ENCODE results near the gene ASCC3.

ASCC3 gene

DNA sequence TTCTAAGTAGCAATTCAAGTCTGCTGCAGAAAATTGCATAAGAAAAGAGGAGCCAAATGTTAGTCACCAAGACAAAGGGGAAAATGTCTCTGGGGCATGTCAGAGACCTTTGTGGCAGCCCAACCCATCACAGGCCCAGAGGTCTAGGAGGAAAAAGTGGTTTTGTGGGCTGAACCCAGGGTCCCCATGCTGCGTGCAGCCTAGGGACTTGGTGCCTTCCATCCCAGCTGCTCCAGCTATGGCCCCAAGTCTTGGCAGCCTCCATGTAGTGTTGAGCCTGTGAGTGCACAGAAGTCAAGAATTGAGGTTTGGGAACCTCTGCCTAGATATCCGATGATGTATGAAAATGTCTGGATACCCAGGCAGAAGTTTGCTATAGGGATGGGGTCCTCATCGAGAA, 181.1 kb downstream of the ASCC3 start:
- Mint-ChIP-seq H3K9me3 (peaks cover 24% of the 10 kb centered on the region), H3K36me3 (ENCODE audit: low read depth) (peaks cover 40% of the 10 kb centered on the region), H3K4me3 (no peak overlapping the region), H3K27ac (no peak overlapping the region), H3K4me1 (peaks cover 10% of the 10 kb centered on the region), H3K27me3 (no peaks in the 10 kb centered on the region)
- no peak for DNase-seq
- no peak for ATAC-seq

- DNase-seq (no peak), ATAC-seq (no peak)
- Mint-ChIP-seq H3K9me3 (peaks cover 9% of the 10 kb centered on the region), H3K36me3 (ENCODE audit: low read depth) (peaks cover 17% of the 10 kb centered on the region), H3K27ac (no peak overlapping the region), H3K4me3 (no peak overlapping the region), H3K4me1 (peaks cover 2% of the 10 kb centered on the region), H3K27me3 (no peaks in the 10 kb centered on the region)
Measured at GRCh38 chr6:100695445-100695844, 185.7 kb downstream of the ASCC3 start.

DNA sequence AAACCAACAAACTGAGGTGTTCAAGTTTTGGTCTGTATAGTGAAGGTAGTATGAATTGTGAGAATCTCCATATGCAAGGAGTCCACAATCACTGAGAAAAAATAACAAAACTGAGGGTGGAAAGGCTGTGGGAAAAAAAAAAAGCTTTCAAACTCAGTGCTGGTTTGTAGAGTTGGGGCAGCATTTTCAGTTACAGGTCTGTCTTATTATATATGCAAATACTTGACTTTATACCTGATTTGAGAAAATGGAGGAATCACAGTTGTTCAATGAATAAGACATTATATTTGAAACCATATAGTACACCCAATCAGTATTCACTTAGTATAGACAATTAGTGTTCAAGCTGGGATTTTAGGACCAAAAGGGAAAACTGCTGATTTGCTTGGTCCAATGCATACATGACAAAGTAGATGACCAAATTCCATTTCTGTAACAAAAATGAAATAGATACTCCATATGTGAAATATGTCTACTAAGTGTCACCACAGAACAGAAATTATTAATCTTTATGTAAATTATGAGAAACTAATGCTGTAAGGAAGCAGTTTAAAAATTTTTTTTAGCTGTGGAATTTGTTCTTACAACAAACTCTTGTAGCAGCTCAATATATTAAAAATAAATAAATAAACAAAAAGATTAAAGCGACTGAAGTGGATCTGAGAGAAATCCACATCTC, 187.7 kb downstream of the ASCC3 start:
- DNase-seq (no peak), ATAC-seq (no peak)
- no peaks in the 10 kb centered on the region for H3K9me3 Mint-ChIP-seq
- H3K27ac Mint-ChIP-seq = no peak overlapping the region
- no peaks in the 10 kb centered on the region for H3K27me3 Mint-ChIP-seq
- H3K36me3 Mint-ChIP-seq (ENCODE audit: low read depth) = peaks cover 8% of the 10 kb centered on the region
- H3K4me1 Mint-ChIP-seq = no peaks in the 10 kb centered on the region
- H3K4me3 Mint-ChIP-seq = no peak overlapping the region

- Mint-ChIP-seq H3K27me3 (no peaks in the 10 kb centered on the region), H3K4me3 (no peak overlapping the region), H3K9me3 (no peaks in the 10 kb centered on the region), H3K27ac (no peak overlapping the region), H3K36me3 (ENCODE audit: low read depth) (peaks cover 8% of the 10 kb centered on the region), H3K4me1 (no peaks in the 10 kb centered on the region)
- no peak for ATAC-seq
- no peak for DNase-seq
Measured at GRCh38 chr6:100691972-100692371, 189.2 kb downstream of the ASCC3 start.

DNA sequence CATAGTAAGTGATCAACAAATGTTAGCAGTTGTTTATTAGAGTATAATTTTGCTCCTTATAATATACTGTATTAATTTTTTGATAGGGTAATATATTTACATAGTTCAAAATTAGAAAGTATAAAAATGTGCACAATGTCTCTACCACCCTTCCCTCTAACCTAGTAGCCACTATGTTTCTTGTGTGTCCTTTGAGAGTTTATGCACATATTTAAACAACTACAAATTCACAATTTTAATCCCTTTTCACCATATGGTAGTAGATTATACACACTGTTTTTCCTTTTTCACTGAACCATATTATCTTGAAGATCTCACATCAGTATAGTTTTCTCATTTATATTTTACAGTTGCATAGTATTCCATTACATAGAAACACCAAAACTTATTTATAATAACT, 194.9 kb downstream of the ASCC3 start:
- no peak for DNase-seq
- no peak for ATAC-seq
- Mint-ChIP-seq H3K9me3 (no peaks in the 10 kb centered on the region), H3K4me1 (no peaks in the 10 kb centered on the region), H3K36me3 (ENCODE audit: low read depth) (peaks cover 5% of the 10 kb centered on the region), H3K27ac (no peak overlapping the region), H3K4me3 (no peak overlapping the region), H3K27me3 (no peaks in the 10 kb centered on the region)

- DNase-seq = no peak
- no peak overlapping the region for H3K27ac Mint-ChIP-seq
- no peak overlapping the region for H3K4me3 Mint-ChIP-seq
- peaks cover 5% of the 10 kb centered on the region for H3K36me3 Mint-ChIP-seq (ENCODE audit: low read depth)
- no peaks in the 10 kb centered on the region for H3K4me1 Mint-ChIP-seq
- no peak for ATAC-seq
- no peaks in the 10 kb centered on the region for H3K9me3 Mint-ChIP-seq
- no peaks in the 10 kb centered on the region for H3K27me3 Mint-ChIP-seq
Measured at GRCh38 chr6:100685747-100686146, 195.4 kb downstream of the ASCC3 start.

GRCh38 chr6:100680163-100680562, 201.0 kb downstream of the ASCC3 start:
- H3K36me3 Mint-ChIP-seq (ENCODE audit: low read depth) = peaks cover 4% of the 10 kb centered on the region
- no peaks in the 10 kb centered on the region for H3K9me3 Mint-ChIP-seq
- H3K4me3 Mint-ChIP-seq = no peak overlapping the region
- no peaks in the 10 kb centered on the region for H3K27me3 Mint-ChIP-seq
- H3K27ac Mint-ChIP-seq = no peak overlapping the region
- no peak for ATAC-seq
- DNase-seq = no peak
- H3K4me1 Mint-ChIP-seq = no peaks in the 10 kb centered on the region

DNA sequence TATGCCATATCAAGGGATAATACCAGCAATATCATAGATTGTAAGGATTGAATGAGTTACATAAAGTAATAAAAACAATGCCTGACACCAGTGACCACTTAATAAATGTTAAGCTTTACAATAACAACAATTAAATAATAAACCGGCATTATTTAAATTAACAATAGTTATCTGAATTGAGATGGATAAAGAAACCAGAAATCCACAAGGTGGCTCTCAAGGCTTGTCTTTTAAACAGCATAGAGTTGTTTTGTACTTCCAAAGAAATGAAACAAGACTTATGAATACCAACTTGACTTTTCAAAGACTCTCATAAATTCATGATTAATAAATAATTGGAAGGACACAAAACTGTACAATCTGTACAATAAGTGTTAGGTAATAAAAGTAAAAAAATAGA, 203.1 kb downstream of the ASCC3 start:
- no peaks in the 10 kb centered on the region for H3K9me3 Mint-ChIP-seq
- DNase-seq = no peak

GRCh38 chr6:100677240-100677639, 203.9 kb downstream of the ASCC3 start:
- H3K27ac Mint-ChIP-seq = no peak overlapping the region
- no peaks in the 10 kb centered on the region for H3K9me3 Mint-ChIP-seq
- ATAC-seq = no peak
- DNase-seq = no peak
- H3K4me3 Mint-ChIP-seq = no peak overlapping the region
- H3K36me3 Mint-ChIP-seq (ENCODE audit: low read depth) = peaks cover 4% of the 10 kb centered on the region
- no peaks in the 10 kb centered on the region for H3K27me3 Mint-ChIP-seq
- H3K4me1 Mint-ChIP-seq = no peaks in the 10 kb centered on the region

More for the DNA sequence above, 203.1 kb downstream of the ASCC3 start:
- peaks cover 3% of the 10 kb centered on the region for H3K36me3 Mint-ChIP-seq (ENCODE audit: low read depth)
- H3K27me3 Mint-ChIP-seq = no peaks in the 10 kb centered on the region
- ATAC-seq = no peak
- no peak overlapping the region for H3K4me3 Mint-ChIP-seq
- H3K27ac Mint-ChIP-seq = no peak overlapping the region
- no peaks in the 10 kb centered on the region for H3K4me1 Mint-ChIP-seq

- DNase-seq (no peak), ATAC-seq (no peak)
- no peaks in the 10 kb centered on the region for H3K27me3 Mint-ChIP-seq
- no peak overlapping the region for H3K27ac Mint-ChIP-seq
- peaks cover 16% of the 10 kb centered on the region for H3K36me3 Mint-ChIP-seq (ENCODE audit: low read depth)
- H3K4me3 Mint-ChIP-seq = no peak overlapping the region
- no peaks in the 10 kb centered on the region for H3K4me1 Mint-ChIP-seq
- H3K9me3 Mint-ChIP-seq = no peaks in the 10 kb centered on the region
Measured at GRCh38 chr6:100673641-100674040, 207.5 kb downstream of the ASCC3 start.

DNA sequence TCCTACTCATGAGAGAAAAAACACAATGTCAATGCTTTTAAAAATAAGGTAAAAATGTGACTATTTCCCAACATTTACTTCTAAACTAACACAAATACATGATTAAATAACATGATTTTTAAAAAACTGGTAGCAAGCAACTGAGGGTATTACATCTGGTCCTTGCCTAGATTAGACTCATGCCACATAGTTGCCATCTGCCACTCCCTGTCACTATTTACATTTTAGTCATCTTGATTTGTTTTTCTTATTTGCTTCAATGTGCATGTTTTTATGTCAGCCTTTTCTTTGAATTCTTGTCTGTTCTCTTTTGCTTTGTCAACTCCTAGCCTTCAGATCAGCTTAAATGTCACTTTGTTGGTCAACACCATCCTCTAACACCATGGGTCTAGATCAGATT, 209.4 kb downstream of the ASCC3 start:
- Mint-ChIP-seq H3K9me3 (no peaks in the 10 kb centered on the region), H3K27me3 (no peaks in the 10 kb centered on the region), H3K27ac (no peak overlapping the region)

GRCh38 chr6:100670056-100670455, 211.1 kb downstream of the ASCC3 start:
- ATAC-seq = no peak
- H3K27ac Mint-ChIP-seq = no peak overlapping the region

More for the DNA sequence above, 209.4 kb downstream of the ASCC3 start:
- Mint-ChIP-seq H3K4me3 (no peak overlapping the region), H3K4me1 (no peaks in the 10 kb centered on the region), H3K36me3 (ENCODE audit: low read depth) (peaks cover 16% of the 10 kb centered on the region)
- no peak for DNase-seq
- ATAC-seq = no peak

DNA sequence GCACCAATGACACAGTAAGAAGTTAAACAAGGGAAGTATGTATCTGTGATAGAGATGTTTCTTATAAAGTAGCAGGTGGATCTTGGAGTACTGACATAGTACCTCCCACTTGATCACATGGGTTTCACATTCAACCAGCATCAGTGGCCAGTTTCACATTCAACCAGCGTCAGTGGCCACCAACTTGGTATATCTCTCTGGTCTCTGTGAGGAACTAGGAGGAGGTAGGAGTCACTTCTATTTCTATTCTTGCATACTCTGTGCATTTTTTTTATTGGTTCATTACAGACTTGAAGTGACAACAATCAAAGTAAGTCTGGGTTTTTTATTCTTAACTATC, 216.1 kb downstream of the ASCC3 start:
- DNase-seq = no peak
- Mint-ChIP-seq H3K4me1 (peaks cover 6% of the 10 kb centered on the region), H3K36me3 (ENCODE audit: low read depth) (peaks cover 10% of the 10 kb centered on the region), H3K4me3 (no peak overlapping the region), H3K27me3 (no peaks in the 10 kb centered on the region), H3K27ac (no peak overlapping the region), H3K9me3 (no peaks in the 10 kb centered on the region)
- peak; percentile 59 for ATAC-seq

More at GRCh38 chr6:100670056-100670455, 211.1 kb downstream of the ASCC3 start:
- Mint-ChIP-seq H3K9me3 (no peaks in the 10 kb centered on the region), H3K36me3 (ENCODE audit: low read depth) (peaks cover 16% of the 10 kb centered on the region), H3K27me3 (no peaks in the 10 kb centered on the region), H3K4me3 (no peak overlapping the region), H3K4me1 (peaks cover 3% of the 10 kb centered on the region)
- no peak for DNase-seq

DNA sequence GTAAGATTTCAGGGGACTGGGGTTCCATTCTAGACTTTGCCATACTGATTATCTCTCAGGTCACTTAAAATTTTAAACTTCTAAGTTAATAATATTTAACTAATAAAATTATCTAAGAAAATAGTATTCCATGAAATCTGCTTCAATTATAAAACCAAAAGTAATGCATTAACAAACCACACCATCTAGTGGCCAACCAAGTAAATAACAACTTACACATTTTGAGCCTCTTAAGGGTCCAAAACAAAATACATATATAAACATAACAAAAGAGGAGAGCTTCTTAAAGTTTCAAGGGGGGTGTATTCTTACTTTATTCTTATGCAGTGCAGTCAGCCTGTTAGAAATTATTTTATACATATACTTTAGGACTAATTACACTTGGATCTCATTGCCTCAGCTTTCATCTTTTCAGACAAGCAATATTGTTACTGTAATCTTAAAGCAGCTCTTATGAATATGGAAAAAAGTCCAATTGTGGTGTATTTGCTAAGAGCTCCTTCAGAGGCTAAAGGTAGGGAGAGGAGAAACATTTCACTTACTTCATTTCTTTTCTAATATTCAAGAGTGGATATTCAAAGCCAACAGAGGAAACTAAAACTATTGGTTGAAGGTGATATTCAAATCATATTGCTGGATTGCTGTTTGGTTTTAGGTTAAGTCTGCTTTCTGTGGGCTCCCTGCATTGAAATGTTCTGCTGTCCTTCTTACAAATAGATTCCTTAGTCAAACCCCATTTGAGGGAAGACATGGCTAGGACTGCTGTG, 216.7 kb downstream of the ASCC3 start:
- peaks cover 10% of the 10 kb centered on the region for H3K36me3 Mint-ChIP-seq (ENCODE audit: low read depth)
- H3K4me1 Mint-ChIP-seq = peaks cover 6% of the 10 kb centered on the region
- no peaks in the 10 kb centered on the region for H3K9me3 Mint-ChIP-seq
- H3K4me3 Mint-ChIP-seq = no peak overlapping the region
- H3K27ac Mint-ChIP-seq = no peak overlapping the region
- H3K27me3 Mint-ChIP-seq = no peaks in the 10 kb centered on the region
- no peak for ATAC-seq
- DNase-seq = no peak

DNA sequence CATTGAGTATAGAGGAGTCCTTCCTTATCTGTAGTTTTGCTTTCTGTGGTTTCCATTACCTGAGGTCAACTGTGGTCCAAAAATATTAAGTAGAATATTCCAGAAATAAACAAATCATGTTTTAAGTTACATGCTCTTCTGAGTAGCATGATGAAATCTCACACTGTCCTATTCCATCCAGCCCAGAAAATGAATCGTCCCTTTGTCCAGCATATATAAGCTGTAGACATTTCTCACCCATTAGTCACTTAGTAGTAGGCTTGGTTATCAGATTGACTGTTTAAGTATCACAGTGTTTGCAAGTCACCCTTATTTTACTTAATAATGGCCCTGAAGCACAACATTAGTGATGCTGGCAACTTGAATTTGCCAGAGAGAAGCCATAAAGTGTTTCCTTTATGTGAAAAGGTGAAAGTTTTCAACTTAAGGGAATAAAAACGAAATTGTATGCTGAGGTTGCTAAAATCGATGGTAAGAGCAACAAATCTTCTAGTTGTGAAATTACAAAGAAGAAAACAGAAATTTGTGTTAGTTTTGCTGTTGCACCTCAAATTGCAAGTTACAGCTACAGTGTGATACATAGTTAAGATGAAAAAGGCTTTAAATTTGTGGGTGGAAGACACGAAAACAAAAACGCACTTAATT, 217.8 kb downstream of the ASCC3 start:
- Mint-ChIP-seq H3K9me3 (no peaks in the 10 kb centered on the region), H3K4me3 (no peak overlapping the region), H3K27me3 (no peaks in the 10 kb centered on the region), H3K36me3 (ENCODE audit: low read depth) (peaks cover 10% of the 10 kb centered on the region), H3K27ac (no peak overlapping the region), H3K4me1 (peaks cover 6% of the 10 kb centered on the region)
- ATAC-seq (no peak), DNase-seq (no peak)
